Transverse colon (tissue), 4 donors: ENCODE measurements around the gene RNF11.

Source experiments
- EP300 ChIP-seq: sonication (generic); formaldehyde crosslinking; IDR thresholded peaks from one replicate; pipeline ENCODE4 v1.6.1; 2017; ENCODE audit warnings: antibody characterized with exemption, low read depth
- POLR2A ChIP-seq: fragments of 450-650 bp; IDR thresholded peaks from one replicate; pipeline ENCODE4 v1.6.1; 2016; ENCODE audit warnings: antibody characterized with exemption, mild to moderate bottlenecking, moderate library complexity
- POLR2AphosphoS5 ChIP-seq, 3 donors: sonication (generic); formaldehyde crosslinking; IDR thresholded peaks; one replicate each; pipeline ENCODE4 v1.6.1; 2016; ENCODE audit warnings: antibody characterized with exemption in 3 of 3
- TF ChIP-seq, protein P1 (sequence below), 5 experiments: fragments of 200-600 bp in 3 of 5; fragments of 450-650 bp in 2 of 5; sonication (generic) in 3 of 5; IDR thresholded peaks; 1 replicate in 2 of 5; 2 replicates in 3 of 5; pipeline ENCODE4 v1.5.1; 2016 to 2017; ENCODE audit warnings: antibody characterized with exemption in 5 of 5, inconsistent platforms in 3 of 5, mild to moderate bottlenecking in 2 of 5, moderate library complexity in 1 of 5

DNA sequence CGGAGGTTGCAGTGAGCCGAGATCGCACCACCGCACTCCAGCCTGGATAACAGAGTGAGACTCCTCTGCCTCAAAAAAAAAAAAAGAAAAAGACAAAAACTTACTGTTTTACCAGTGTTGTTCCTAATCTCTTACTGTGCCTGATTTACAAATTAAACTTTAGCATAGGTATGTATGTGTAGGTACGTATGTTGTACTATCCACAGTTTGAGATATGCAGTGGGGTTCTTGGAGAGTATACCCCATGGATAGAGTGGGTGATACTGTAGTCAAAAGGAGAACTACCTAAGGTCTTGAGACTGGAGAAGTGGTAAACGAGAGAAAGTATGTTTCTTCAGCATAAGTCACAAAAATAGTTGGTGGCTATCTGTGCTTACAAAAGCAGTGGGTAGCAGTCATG is 38.6 kb downstream of the RNF11 start:
- TF ChIP-seq POLR2A (no peak), EP300 (no peak), POLR2AphosphoS5 (IDR thresholded peaks at IDR 0.05) (no peak)
- TF ChIP-seq, protein P1, sequence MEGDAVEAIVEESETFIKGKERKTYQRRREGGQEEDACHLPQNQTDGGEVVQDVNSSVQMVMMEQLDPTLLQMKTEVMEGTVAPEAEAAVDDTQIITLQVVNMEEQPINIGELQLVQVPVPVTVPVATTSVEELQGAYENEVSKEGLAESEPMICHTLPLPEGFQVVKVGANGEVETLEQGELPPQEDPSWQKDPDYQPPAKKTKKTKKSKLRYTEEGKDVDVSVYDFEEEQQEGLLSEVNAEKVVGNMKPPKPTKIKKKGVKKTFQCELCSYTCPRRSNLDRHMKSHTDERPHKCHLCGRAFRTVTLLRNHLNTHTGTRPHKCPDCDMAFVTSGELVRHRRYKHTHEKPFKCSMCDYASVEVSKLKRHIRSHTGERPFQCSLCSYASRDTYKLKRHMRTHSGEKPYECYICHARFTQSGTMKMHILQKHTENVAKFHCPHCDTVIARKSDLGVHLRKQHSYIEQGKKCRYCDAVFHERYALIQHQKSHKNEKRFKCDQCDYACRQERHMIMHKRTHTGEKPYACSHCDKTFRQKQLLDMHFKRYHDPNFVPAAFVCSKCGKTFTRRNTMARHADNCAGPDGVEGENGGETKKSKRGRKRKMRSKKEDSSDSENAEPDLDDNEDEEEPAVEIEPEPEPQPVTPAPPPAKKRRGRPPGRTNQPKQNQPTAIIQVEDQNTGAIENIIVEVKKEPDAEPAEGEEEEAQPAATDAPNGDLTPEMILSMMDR (IDR thresholded peaks at IDR 0.05): no peak
